NCI-H82 (cell line): ENCODE measurements around the gene SUGCT.

Source experiments
- DNase-seq: peaks from one replicate; lab custom pipeline; 2025; lab: John Stamatoyannopoulos, UW

The SUGCT gene

GRCh38 chr7:40733114-40733513, 598.3 kb downstream of the SUGCT start:
- no peak for DNase-seq

GRCh38 chr7:40733578-40733977, 598.8 kb downstream of the SUGCT start:
- no peak for DNase-seq

GRCh38 chr7:40739257-40739656, 604.5 kb downstream of the SUGCT start:
- no peak for DNase-seq

GRCh38 chr7:40742270-40742669, 607.5 kb downstream of the SUGCT start:
- DNase-seq = no peak

- DNase-seq = no peak
Observed at GRCh38 chr7:40746841-40747556, 612.2 kb downstream of the SUGCT start.

GRCh38 chr7:40747856-40748255, 613.1 kb downstream of the SUGCT start:
- peak; percentile 64 for DNase-seq

GRCh38 chr7:40749877-40750276, 615.1 kb downstream of the SUGCT start:
- no peak for DNase-seq

GRCh38 chr7:40753455-40753854, 618.6 kb downstream of the SUGCT start:
- no peak for DNase-seq

- DNase-seq = no peak
Observed at GRCh38 chr7:40755438-40755837, 620.6 kb downstream of the SUGCT start.

GRCh38 chr7:40757109-40757508, 622.3 kb downstream of the SUGCT start:
- DNase-seq = no peak

- DNase-seq = peak; percentile 88
Observed at GRCh38 chr7:40758590-40758989, 623.8 kb downstream of the SUGCT start.

GRCh38 chr7:40760293-40760964, 625.6 kb downstream of the SUGCT start:
- peak; percentile 20 for DNase-seq

GRCh38 chr7:40760987-40761386, 626.2 kb downstream of the SUGCT start:
- DNase-seq = peak; percentile 24

- no peak for DNase-seq
Observed at GRCh38 chr7:40761762-40762560, 627.2 kb downstream of the SUGCT start.

- DNase-seq = peak; percentile 56
Observed at GRCh38 chr7:40763319-40764287, 628.8 kb downstream of the SUGCT start.

- DNase-seq = no peak
Observed at GRCh38 chr7:40765639-40766038, 630.8 kb downstream of the SUGCT start.

GRCh38 chr7:40772096-40772495, 637.3 kb downstream of the SUGCT start:
- no peak for DNase-seq

- DNase-seq = no peak
Observed at GRCh38 chr7:40773656-40774055, 638.9 kb downstream of the SUGCT start.

GRCh38 chr7:40775877-40776276, 641.1 kb downstream of the SUGCT start:
- no peak for DNase-seq

- DNase-seq = no peak
Observed at GRCh38 chr7:40777730-40778312, 643.0 kb downstream of the SUGCT start.

GRCh38 chr7:40780460-40780859, 645.7 kb downstream of the SUGCT start:
- DNase-seq = no peak
